ENCODE measurements around the gene WDR35. TPM values are rescaled to one million over a fixed set of nuclear protein-coding genes. Genes with fewer than 3 reads are reported as not detected.

WDR35 gene
- total and polyA plus RNA-seq, 10 of the 15 experiments (the other 5 are each of a cell fraction or from before 2014, with no cell fraction given): 3.0 to 9.3 (median 6.3) TPM

DNA sequence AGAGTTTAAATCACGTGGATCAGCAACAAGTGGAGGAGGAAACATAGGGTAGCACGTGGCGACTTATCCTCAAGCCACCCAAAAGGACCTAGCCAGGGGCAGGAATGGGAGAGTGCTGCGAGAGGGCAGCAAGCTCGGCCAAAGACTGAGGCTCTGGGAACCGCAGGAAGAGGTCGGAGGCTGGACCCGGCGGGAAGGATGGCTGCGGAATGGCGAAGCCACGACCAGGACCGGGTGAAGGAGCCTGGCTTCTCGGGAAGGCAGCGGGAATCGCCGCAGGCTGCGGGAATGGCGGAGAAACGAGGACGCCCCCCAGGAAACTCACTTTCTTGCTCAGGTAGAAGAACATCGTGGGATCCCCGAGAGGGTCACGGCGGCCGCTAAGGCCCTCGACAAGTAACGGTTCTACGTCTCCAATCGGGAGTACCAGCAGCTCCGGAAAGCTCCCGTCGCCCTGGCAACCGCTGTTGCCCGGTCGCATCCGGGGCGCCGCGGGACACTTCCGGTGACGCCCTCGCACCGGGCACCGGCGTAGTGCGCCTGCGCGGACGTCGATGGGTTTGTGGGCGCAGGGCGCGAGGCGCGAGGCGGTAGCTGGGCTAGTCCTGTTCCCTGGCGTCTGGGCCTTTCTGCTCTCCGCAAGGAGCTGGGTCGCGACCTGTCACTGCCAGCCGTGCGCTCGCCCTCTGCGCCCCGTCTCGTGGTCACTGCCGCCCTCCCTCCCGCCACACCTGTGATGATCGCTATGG lies at the start of gene WDR35 (continued):
- no peak for TF ChIP-seq EZH2 (IDR thresholded peaks at IDR 0.05; ENCODE audit: borderline replicate concordance, control insufficient read depth, low read depth, low read length)
- 0 out of 2 replicates have a peak, but pooled peaks have one; percentile 32 for TF ChIP-seq TCF3 (IDR thresholded peaks at IDR 0.05; ENCODE audit: borderline replicate concordance, insufficient read depth, low read depth, low read length)
- TF ChIP-seq CREM (IDR thresholded peaks at IDR 0.05; ENCODE audit: low read depth): peak; percentile 55; the same call in 1 of the 2 replicates
- TF ChIP-seq EGR1 (IDR thresholded peaks at IDR 0.05; ENCODE audit: borderline replicate concordance in 1 of 2, low read depth in 2 of 2, low read length in 2 of 2): peak in 1 of 2 experiments; percentile 72; a peak in 2 of 3 replicates
- TF ChIP-seq POLR2AphosphoS2 (IDR thresholded peaks at IDR 0.05; ENCODE audit: low read depth, low read length): peak; percentile 59; the same call in 1 of the 2 replicates
- TF ChIP-seq CBX5 (IDR thresholded peaks at IDR 0.05; ENCODE audit: low read depth): no peak
- peak; percentile 76 for TF ChIP-seq RFX5 (IDR thresholded peaks at IDR 0.05; ENCODE audit: low read depth, low read length)
- 0 out of 2 replicates have a peak, but pooled peaks have one; percentile 24 for TF ChIP-seq RELB (IDR thresholded peaks at IDR 0.05; ENCODE audit: low read depth)
- no peak for TF ChIP-seq SPI1 (IDR thresholded peaks at IDR 0.05; ENCODE audit: borderline replicate concordance, insufficient read depth, low read depth, low read length)
- peak; percentile 6 for TF ChIP-seq SP1 (IDR thresholded peaks at IDR 0.05; ENCODE audit: low read depth, low read length)
- peak; percentile 19; the same call in 1 of the 2 replicates for TF ChIP-seq PAX5 (IDR thresholded peaks at IDR 0.05; ENCODE audit: borderline replicate concordance, low read depth, low read length)
- TF ChIP-seq NFIC (IDR thresholded peaks at IDR 0.05; ENCODE audit: low read depth, low read length): no peak
- peak; percentile 80 for TF ChIP-seq POLR2A (IDR thresholded peaks at IDR 0.05; ENCODE audit: low read depth, low read length)
- no peak for TF ChIP-seq HDGF (IDR thresholded peaks at IDR 0.05)
- TF ChIP-seq EED (IDR thresholded peaks at IDR 0.05; ENCODE audit: low read depth): peak; percentile 28; the same call in 1 of the 2 replicates
- TF ChIP-seq KAT2A (conservative IDR thresholded peaks at IDR 0.05; ENCODE audit: control insufficient read depth, low read depth, low read length): no peak
- peak; percentile 81 for TF ChIP-seq NKRF (conservative IDR thresholded peaks at IDR 0.05)
- peak; percentile 77 for TF ChIP-seq MXI1 (IDR thresholded peaks at IDR 0.05; ENCODE audit: low read depth, low read length)
- no peak for TF ChIP-seq BCLAF1 (IDR thresholded peaks at IDR 0.05)
- peak; percentile 86 for TF ChIP-seq GABPA (IDR thresholded peaks at IDR 0.05; ENCODE audit: low read depth)
- peak; percentile 59 for TF ChIP-seq RUNX3 (IDR thresholded peaks at IDR 0.05; ENCODE audit: low read length)
- peak; percentile 21; the same call in 1 of the 2 replicates for TF ChIP-seq YY1 (IDR thresholded peaks at IDR 0.05; ENCODE audit: low read depth, low read length)
- TF ChIP-seq IKZF2 (IDR thresholded peaks at IDR 0.05): peak; percentile 55 to 62; a peak in 3 of 4 replicates

Data from GM12878 (cell line).